Glutamatergic neuron (in vitro differentiated cells): ENCODE data around the gene FNTB. TPM values are rescaled to one million over a fixed set of nuclear protein-coding genes. Genes with fewer than 3 reads are reported as not detected.
A peak's percentile ranks its signal among the peaks of the same experiment; 100 is the strongest.

Experiments used
- DNase-seq: peaks from one replicate; pipeline ENCODE4 v3.0.0; 2022
- H3K27ac Mint-ChIP-seq: one replicate; pipeline ENCODE4 v1.8.0; 2020; ENCODE audit warnings: mild to moderate bottlenecking, mixed read lengths, inconsistent platforms; ENCODE audit not compliant: unreplicated experiment
- H3K27me3 Mint-ChIP-seq: one replicate; pipeline ENCODE4 v1.8.0; 2020; ENCODE audit warnings: mild to moderate bottlenecking, moderate library complexity, mixed read lengths, inconsistent platforms; ENCODE audit not compliant: unreplicated experiment
- H3K36me3 Mint-ChIP-seq: one replicate; pipeline ENCODE4 v1.8.0; 2020; ENCODE audit warnings: mild to moderate bottlenecking, mixed read lengths, inconsistent platforms; ENCODE audit not compliant: unreplicated experiment
- H3K4me1 Mint-ChIP-seq: one replicate; pipeline ENCODE4 v1.8.0; 2020; ENCODE audit warnings: mild to moderate bottlenecking, low read depth, mixed read lengths, inconsistent platforms; ENCODE audit not compliant: unreplicated experiment
- H3K4me3 Mint-ChIP-seq: one replicate; pipeline ENCODE4 v1.8.0; 2020; ENCODE audit warnings: mild to moderate bottlenecking, mixed read lengths, inconsistent platforms; ENCODE audit not compliant: unreplicated experiment
- H3K9me3 Mint-ChIP-seq: one replicate; pipeline ENCODE4 v1.8.0; 2020; ENCODE audit warnings: mild to moderate bottlenecking, moderate library complexity, mixed read lengths, inconsistent platforms; ENCODE audit not compliant: unreplicated experiment
- total RNA-seq: library from RNA; stranded (reverse); fragmentation: NEBNext Ultra II Directional; extraction: Animal tissue kit (Norgen Biotek cat#: 25700); gene quantifications from one replicate; pipeline ENCODE4 v1.2.1, GENCODE V29; 2021; ENCODE audit not compliant: unreplicated experiment
- TF ChIP-seq, protein P1 (sequence below): fragments of 200-600 bp; sonication (generic); IDR thresholded peaks from one replicate; pipeline ENCODE4 v1.5.0; 2021; ENCODE audit not compliant: partially characterized antibody, unreplicated experiment

The FNTB gene
- total RNA-seq, 1 donor from 2014 or later, result 15.2 TPM

DNA sequence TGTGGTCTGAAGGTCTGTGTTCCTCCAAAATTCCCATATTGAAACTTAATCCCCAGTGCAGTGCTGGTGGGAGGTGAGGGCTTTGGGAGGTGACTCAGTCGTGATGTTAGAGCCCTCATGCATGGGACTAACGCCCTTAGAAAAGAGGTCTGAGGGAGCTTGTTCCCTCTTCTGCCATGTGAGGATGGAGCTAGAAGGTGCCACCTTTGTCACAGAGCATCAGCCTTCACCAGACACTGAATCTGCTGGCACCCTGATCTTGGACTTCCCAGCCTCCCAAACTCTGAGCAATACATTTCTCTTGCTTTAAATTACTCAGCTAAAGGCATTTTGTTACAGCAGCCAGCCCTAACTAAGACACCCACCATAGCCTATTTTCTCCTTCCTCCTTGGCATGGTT, 28.5 kb upstream of the FNTB start:
- H3K9me3 Mint-ChIP-seq, result no peaks in the 10 kb centered on the region
- H3K27me3 Mint-ChIP-seq, result no peaks in the 10 kb centered on the region
- TF ChIP-seq, protein P1, sequence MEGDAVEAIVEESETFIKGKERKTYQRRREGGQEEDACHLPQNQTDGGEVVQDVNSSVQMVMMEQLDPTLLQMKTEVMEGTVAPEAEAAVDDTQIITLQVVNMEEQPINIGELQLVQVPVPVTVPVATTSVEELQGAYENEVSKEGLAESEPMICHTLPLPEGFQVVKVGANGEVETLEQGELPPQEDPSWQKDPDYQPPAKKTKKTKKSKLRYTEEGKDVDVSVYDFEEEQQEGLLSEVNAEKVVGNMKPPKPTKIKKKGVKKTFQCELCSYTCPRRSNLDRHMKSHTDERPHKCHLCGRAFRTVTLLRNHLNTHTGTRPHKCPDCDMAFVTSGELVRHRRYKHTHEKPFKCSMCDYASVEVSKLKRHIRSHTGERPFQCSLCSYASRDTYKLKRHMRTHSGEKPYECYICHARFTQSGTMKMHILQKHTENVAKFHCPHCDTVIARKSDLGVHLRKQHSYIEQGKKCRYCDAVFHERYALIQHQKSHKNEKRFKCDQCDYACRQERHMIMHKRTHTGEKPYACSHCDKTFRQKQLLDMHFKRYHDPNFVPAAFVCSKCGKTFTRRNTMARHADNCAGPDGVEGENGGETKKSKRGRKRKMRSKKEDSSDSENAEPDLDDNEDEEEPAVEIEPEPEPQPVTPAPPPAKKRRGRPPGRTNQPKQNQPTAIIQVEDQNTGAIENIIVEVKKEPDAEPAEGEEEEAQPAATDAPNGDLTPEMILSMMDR, result no peak
- no peak overlapping the region for H3K27ac Mint-ChIP-seq
- no peak for DNase-seq
- no peak overlapping the region for H3K4me3 Mint-ChIP-seq
- peaks cover 4% of the 10 kb centered on the region for H3K36me3 Mint-ChIP-seq
- no peaks in the 10 kb centered on the region for H3K4me1 Mint-ChIP-seq

DNA sequence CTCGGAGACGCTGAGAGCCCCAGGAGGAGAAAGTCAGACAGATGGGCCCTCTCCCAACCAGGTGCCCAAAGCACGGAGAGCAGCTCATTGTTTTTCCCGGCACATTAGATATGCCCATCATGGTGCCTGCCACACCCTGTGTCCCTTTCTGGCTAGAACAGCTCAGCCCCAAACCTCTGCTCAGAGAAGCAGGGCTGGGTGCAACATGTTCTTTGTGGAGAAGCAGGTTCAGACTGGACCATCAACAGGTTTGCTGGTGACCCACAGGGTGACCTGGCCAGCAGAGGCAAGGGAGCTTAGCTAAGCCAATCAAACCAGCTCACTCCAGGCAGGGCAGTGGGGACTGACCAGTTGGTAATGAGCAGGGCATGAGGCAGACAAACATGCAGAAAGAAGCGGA, 28.0 kb upstream of the FNTB start:
- Mint-ChIP-seq H3K9me3 (no peaks in the 10 kb centered on the region), H3K4me3 (no peak overlapping the region), H3K4me1 (no peaks in the 10 kb centered on the region), H3K27me3 (no peaks in the 10 kb centered on the region), H3K27ac (no peak overlapping the region), H3K36me3 (peaks cover 4% of the 10 kb centered on the region)
- TF ChIP-seq, protein P1, result no peak
- DNase-seq, result no peak

DNA sequence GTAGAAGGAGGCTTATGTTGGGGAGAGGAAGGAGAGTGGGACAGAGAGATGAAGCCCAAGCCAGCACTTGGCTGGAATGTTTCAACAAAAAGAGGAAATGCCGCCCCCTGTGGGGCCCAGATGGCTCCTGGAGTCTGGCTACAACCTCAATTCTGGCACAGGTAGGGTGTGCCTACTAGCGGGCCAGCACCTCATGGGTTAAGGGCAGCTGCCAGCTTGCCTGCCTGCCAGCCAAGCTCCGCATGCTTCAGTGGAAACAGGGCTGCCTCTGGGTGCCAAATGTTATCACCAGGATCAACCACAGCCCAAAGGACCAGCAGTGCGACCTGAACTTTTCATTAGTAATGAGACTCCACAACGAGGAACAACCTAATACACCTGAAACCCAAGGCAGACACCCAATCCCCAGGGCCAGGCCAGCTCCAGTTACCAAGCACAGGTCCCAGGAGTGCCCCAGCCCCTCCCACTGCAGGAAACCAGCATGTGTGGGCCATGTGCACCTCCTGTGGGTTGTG, 25.9 kb upstream of the FNTB start:
- Mint-ChIP-seq H3K4me3 (no peak overlapping the region), H3K27ac (no peak overlapping the region), H3K36me3 (no peaks in the 10 kb centered on the region), H3K27me3 (no peaks in the 10 kb centered on the region), H3K9me3 (no peaks in the 10 kb centered on the region), H3K4me1 (peaks cover 2% of the 10 kb centered on the region)
- DNase-seq, result no peak
- TF ChIP-seq, protein P1, result no peak

DNA sequence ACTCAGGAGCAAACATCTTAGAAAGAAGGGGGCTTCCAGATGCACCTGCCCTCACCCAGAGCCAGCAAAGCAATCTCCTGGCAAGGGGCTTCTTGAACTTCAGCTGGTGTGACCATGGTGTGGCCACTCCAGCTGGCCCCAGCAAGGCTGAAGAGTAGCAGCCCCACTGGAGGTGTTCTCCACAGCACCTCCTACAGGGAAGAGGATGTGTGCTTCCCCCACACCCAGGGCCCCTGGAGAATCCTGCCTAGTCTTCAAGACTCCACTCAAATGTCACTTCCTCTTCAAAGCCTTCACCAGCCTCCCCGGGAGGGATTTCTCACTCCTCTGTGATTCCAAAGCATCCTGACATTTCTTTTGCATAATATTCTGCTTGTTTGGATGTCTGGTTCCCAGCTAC, 23.1 kb upstream of the FNTB start:
- no peak for DNase-seq
- Mint-ChIP-seq H3K36me3 (peaks cover 4% of the 10 kb centered on the region), H3K4me1 (peaks cover 15% of the 10 kb centered on the region), H3K27ac (no peak overlapping the region), H3K27me3 (peaks cover 4% of the 10 kb centered on the region), H3K4me3 (no peak overlapping the region), H3K9me3 (peaks cover 2% of the 10 kb centered on the region)
- TF ChIP-seq, protein P1, result no peak

DNA sequence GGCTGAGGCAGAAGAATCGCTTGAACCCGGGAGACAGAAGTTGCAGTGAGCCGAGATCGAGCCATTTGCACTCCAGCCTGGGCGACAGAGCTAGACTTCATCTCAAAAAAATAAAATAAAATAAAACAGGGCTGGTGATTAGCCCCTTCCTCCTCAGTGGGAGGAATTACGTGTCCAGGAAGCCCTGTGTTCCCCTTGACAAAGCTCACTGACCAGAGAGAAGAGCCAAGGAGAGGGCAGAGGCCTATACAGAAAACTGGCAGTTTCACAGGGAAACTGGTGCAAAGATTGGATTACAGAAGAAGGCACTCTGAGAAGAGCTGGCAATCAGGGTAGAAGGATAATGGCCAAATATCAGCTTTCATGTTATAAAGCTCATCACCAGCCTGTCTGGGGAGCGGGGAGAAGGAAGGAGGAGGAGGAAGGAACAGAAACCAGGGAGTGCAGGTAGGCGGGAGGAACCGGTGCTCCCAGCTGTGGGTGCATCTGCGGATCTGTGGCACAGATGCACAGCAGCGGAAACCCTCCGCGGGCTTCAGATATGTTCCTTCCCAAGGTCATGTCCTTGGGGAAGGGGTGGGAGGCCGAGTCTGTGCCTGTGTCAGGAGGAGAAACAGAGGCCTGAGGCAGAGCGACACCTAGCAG, 21.2 kb upstream of the FNTB start:
- TF ChIP-seq, protein P1, result no peak
- no peak overlapping the region for H3K27ac Mint-ChIP-seq

More for the DNA sequence above, 21.2 kb upstream of the FNTB start:
- peaks cover 4% of the 10 kb centered on the region for H3K36me3 Mint-ChIP-seq
- H3K4me3 Mint-ChIP-seq, result peak overlapping the region; percentile 14
- DNase-seq, result no peak
- H3K27me3 Mint-ChIP-seq, result peaks cover 10% of the 10 kb centered on the region
- H3K4me1 Mint-ChIP-seq, result peaks cover 22% of the 10 kb centered on the region
- H3K9me3 Mint-ChIP-seq, result peaks cover 2% of the 10 kb centered on the region
